NCI-H1092 treated with DMSO at 0.1 percent for 48 hours (cell line): Measurements from ENCODE around the gene DHCR7.
A peak's percentile ranks its signal among the peaks of the same experiment; 100 is the strongest.
"Not testable (repeated sequence)": the region's sequence is repeated elsewhere in the genome, so short reads cannot be mapped to it uniquely, and the experiment has no call there.

Source experiments
- DNase-seq: peaks from one replicate; lab custom pipeline; 2025; lab: John Stamatoyannopoulos, UW

The DHCR7 gene

DNA sequence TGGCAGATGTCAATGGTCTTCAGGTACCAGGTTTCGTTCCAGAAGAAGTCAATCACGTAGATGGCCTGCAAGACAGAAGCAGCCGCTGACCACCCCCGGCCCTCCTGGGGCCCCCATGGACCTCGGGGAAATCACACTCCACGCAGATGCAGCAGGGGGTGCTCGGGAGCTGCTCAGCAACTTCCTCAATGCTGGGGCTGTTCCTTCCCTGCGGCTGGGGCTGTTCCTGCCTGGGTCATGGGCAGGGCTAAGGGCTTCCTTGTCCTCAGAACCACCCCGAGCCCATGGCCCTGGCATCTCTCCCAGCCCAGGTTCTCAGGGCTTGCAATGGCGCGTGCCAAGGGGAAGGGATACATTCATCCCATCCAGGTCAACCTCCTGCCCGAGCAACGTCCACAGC lies 10.3 kb downstream of the DHCR7 start:
- no peak for DNase-seq

GRCh38 chr11:71437399-71437798 lies 10.8 kb downstream of the DHCR7 start:
- DNase-seq: no peak

DNA sequence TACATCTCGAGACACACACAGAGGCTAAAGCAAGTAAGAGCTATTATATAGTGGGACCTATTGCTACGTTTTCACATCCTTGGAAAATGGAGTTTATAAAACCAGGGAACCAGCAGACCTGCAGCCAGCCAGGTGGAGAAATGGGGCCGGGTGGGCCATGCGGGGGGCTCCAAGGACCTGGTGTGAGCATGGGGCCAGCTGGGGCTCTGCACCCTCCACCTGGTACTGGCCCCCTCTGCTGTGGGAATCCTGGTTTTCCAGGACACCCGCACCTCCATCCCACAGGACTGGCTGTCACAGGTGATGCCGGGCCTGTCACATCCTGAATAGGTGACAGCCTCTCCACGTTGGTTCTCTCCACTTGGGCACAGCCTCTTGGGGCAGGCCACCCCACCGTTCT lies 11.3 kb downstream of the DHCR7 start:
- DNase-seq: no peak

DNA sequence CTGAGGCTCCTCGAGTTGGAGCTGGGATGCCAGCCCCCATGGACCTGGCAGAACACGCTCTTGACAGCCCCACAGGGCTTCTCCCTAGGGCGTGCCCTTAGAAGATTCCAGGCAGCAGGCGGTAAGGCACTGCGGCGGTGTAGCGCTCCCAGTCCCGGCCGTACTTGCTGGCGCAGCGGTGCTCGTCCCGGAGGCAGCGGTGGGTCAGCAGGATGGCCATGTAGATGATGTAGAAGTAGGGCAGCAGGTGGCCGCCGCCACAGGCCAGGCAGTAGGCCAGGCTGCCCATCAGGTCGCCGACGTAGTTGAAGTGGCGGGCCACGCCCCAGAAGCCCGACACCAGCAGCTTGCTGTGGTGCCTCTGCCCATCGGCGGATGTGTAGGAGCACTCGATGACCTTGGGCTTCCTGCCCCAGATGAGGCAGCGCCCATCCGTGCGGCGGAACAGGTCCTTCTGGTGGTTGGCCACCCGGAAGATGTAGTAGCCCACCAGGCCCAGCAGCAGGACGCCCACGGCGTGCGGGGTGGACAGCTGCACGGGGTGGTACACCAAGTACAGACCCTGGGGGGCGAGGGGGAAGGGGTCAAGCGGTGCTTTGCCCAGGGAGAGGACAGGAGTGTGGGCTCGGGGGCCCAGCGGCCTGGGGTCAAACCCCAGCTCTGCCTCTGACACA lies 12.8 kb downstream of the DHCR7 start:
- no peak for DNase-seq

- DNase-seq: no peak
These were observed 13.5 kb downstream of the DHCR7 start for GRCh38 chr11:71434576-71435130.

DNA sequence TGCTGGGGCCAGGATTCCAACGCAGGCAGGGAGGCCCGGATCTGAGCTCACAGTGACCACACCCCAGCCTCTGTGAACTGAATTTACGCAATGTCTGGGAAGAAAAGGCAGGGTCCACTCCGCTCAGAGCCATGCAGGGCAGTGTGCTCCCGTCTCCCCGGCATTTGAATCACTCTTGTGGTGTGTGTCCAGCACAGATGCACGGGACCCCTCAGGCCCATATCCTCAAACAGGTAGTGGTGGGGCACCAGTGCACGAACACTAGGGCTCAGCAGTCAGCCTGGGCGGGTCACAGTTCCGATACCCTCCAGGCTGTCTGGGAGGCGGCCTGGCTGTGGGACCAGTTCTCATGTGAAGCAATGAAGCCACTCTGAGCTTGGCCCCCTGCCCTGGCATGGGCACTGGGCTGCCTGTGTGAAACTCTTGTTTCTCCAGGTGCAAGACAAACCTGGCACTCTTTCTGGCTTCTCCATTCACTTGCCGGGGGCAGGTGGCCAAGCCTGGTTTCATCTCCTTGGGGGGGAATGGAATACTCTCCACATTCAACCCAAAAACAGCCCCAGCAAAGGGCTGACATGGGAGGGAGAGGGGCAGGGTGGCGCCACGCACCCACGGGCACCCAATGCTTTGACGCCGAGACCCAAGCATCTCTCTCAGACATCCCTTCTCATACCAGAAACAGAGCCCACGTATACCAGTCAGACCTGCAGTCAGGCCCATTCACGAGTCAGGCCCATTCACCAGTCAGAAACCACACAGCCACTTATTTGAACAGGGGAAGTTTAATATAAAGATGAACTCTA lies 14.3 kb downstream of the DHCR7 start:
- DNase-seq: no peak

- DNase-seq: no peak
These were observed 15.2 kb downstream of the DHCR7 start for GRCh38 chr11:71432761-71433647.

GRCh38 chr11:71431271-71431670 lies 16.9 kb downstream of the DHCR7 start:
- no peak for DNase-seq

DNA sequence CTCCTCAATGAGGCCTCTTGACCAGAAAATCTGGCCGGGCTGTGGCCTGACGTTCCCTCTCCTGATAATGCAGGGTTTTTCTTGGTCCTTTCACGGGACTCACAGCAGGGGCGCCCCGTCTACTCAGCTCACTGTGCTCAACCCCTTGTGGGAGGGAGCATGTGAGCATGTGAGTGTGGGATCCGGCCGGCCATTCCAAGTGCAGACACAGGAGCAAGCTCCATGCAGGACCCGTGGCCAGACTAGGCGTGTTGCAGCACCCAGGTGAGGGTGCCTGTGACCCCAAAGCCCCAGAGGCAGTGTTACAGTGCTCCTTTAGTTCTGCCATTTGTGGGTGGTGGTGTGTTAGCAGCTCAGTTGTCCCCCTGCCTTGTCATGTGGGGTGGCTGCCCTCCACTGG lies 18.0 kb downstream of the DHCR7 start:
- DNase-seq: no peak

DNA sequence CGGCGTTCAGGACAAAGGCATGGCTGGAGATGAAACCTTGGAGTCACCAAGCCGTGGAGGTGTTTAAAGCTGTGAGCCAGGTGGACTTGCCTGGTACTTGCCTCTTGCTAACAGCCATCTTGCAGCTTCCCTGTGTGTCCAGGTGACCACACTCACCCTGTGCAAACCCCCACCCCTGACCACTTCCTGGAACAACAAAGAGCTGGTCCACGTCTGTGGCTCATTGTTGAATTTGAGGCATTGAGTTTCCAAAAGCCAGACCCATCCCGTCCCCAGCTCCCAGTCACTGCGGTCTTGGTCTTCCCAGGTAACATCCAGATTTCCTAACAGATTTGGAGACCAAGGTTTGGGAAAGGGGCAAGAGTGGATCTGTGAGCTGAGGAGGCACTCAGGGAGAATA lies 18.5 kb downstream of the DHCR7 start:
- DNase-seq: no peak

DNA sequence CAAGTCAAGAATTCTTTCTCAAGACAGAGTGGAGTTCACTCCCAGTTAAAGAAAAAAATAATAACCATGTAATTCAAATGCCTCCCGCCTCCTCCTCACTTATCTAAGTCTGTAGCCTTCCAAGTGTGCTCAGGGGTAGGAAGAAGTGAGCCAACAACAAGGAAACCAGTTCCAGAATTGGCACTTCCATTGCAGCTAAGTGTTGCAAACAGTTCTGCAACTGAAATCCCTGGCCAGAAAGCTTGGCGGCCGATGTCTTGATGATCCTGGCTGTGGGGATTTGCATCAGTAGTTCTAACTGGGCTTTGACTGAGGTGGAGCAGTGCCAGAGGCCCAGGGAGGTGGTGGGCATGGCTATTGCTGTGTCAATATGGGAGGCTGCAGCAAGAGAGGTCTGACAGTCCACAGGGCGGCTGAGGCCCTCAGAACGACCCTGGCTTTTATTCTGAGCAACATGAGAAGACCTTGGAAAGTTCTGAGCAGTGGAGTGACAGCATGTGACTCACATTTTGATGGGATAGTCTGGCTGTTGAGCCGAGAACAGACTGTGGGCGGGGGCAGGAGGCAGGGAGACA lies 19.2 kb downstream of the DHCR7 start:
- no peak for DNase-seq

- DNase-seq: no peak
These were observed 21.8 kb downstream of the DHCR7 start for GRCh38 chr11:71426413-71426812.

GRCh38 chr11:71425860-71426259 lies 22.3 kb downstream of the DHCR7 start:
- DNase-seq: no peak

DNA sequence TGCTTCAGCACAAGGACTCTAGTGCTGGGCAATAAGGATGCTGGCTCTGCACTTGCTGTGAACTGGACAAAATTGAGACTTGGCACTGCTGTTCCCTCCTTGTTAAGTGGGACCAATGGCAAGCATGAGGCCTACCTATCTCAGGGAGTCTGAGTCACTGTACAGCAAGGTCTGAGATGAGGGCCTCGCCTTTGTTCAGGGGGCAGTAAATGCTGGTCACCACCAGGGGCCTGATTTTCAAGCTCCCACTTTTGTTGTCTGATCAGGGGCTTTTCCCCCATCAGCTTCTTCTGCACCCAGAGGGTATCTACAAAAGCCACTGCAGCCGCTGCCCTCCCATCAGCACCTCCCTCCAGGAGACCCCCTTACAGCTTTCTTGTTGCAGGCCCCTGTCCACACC lies 22.8 kb downstream of the DHCR7 start:
- no peak for DNase-seq

DNA sequence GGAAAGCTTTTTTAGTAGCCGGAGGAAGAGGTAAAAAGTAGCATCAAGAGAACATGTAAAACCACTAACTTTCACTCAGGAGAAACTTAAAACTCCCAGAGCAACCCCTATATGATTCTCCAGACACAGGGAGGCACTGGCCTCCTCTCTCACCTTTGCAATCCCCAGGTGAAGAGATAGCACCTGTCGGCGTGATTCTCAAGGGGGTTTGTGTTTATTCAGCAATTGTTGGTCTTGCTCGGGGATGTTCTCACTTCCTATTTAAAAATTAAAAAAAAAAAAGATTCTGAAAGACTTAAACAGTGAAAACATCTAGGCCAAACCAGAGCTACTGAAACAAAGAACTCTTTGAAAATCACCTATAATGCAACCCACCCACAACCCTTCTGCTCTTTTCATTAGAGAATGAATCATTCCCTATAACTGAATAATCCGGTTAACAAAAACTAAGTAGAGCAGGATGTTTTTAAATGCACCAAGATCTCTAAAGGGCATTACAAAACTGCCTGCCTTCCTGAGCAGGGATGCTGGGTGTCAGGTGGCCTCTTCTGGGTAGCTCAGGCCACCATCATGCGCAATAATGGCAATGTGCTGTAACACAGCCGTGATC lies 24.9 kb downstream of the DHCR7 start:
- DNase-seq: no peak

GRCh38 chr11:71422318-71422717 lies 25.9 kb downstream of the DHCR7 start:
- not testable (repeated sequence) for DNase-seq

- no peak for DNase-seq
These were observed 26.7 kb downstream of the DHCR7 start for GRCh38 chr11:71421392-71421950.

GRCh38 chr11:71420455-71421241 lies 27.5 kb downstream of the DHCR7 start:
- DNase-seq: peak; percentile 83

DNA sequence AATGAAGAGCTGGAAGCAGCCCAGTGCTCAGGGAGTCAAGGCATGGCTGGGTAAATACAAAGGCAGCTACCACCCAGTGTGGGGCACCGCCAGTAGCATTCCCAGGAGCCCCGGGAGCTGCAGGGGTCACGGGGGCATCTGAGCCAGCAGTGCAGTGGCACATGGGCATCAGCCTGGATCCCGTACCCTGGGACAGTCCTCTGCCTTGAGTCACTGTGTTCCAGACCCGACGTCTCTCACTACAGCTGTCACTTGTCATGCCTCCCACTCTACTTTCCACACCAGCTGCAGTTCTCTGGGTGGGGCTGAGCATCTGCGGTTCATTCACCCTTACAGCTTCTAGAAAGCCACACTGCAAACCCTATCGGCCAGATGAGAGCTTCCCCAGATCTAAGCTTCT lies 29.6 kb downstream of the DHCR7 start:
- no peak for DNase-seq

DNA sequence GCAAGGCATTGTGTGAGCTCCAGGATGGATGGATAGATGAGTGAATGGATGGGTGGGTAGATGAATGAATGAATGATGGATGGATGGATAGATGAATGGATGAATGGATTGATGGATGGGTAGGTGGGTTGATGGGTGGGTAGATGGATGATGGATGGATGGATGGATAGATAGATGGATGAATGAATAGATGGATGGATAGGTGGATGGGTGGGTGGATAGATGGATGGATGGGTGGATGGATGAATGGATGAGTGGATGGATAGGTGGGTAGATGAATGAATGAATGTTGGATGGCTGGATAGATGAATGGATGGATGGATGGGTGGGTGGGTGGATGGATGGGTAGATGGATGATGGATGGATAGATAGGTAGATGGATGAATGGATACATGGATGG lies 33.5 kb downstream of the DHCR7 start:
- no peak for DNase-seq
